Epidermal melanocyte (primary cell): ENCODE measurements around the gene HPS5.
"Not testable (repeated sequence)": the region's sequence is repeated elsewhere in the genome, so short reads cannot be mapped to it uniquely, and the experiment has no call there.

Experiments used
- DNase-seq: peaks from one replicate; pipeline ENCODE4 v3.0.0; 2011; ENCODE audit warnings: low spot score; ENCODE audit not compliant: insufficient read length

The HPS5 gene

GRCh38 chr11:18321969-18322711 lies at the start of gene HPS5, which contains the start of gene GTF2H1:
Gene HPS5, minus strand, starts transcription at chr11:18322140. Its CDS starts 4,282 bp downstream, at chr11:18317858.
Gene GTF2H1, plus strand, starts transcription at chr11:18322567. Its CDS starts 10,508 bp downstream, at chr11:18333075.
- DNase-seq, result peak; percentile 89

GRCh38 chr11:18371279-18371678 lies 49.3 kb upstream of the HPS5 start:
- DNase-seq, result no peak

- DNase-seq, result no peak
Observed at GRCh38 chr11:18369398-18369797, 47.5 kb upstream of the HPS5 start.

GRCh38 chr11:18368221-18368620 lies 46.3 kb upstream of the HPS5 start:
- no peak for DNase-seq

GRCh38 chr11:18367431-18367830 lies 45.5 kb upstream of the HPS5 start:
- DNase-seq, result no peak

GRCh38 chr11:18366286-18366685 lies 44.3 kb upstream of the HPS5 start:
- no peak for DNase-seq

GRCh38 chr11:18365741-18366140 lies 43.8 kb upstream of the HPS5 start:
- no peak for DNase-seq

GRCh38 chr11:18364495-18365073 lies 42.6 kb upstream of the HPS5 start:
- DNase-seq, result no peak

- no peak for DNase-seq
Observed at GRCh38 chr11:18361154-18361553, 39.2 kb upstream of the HPS5 start.

GRCh38 chr11:18358646-18359045 lies 36.7 kb upstream of the HPS5 start:
- DNase-seq, result no peak

GRCh38 chr11:18352581-18352980 lies 30.6 kb upstream of the HPS5 start:
- no peak for DNase-seq

- no peak for DNase-seq
Observed at GRCh38 chr11:18347471-18348125, 25.7 kb upstream of the HPS5 start.

- no peak for DNase-seq
Observed at GRCh38 chr11:18332891-18333290, 11.0 kb upstream of the HPS5 start.

- no peak for DNase-seq
Observed at GRCh38 chr11:18332302-18332701, 10.4 kb upstream of the HPS5 start.

GRCh38 chr11:18330921-18331320 lies 9.0 kb upstream of the HPS5 start:
- DNase-seq, result no peak

GRCh38 chr11:18329196-18329870 lies 7.4 kb upstream of the HPS5 start:
- DNase-seq, result no peak

GRCh38 chr11:18324381-18324780 lies 2.4 kb upstream of the HPS5 start:
- no peak for DNase-seq

GRCh38 chr11:18323881-18324280 lies 1.9 kb upstream of the HPS5 start:
- not testable (repeated sequence) for DNase-seq

- no peak for DNase-seq
Observed at GRCh38 chr11:18322818-18323570, 1.1 kb upstream of the HPS5 start.

GRCh38 chr11:18321578-18321968 lies 367 bp downstream of the HPS5 start:
- no peak for DNase-seq

GRCh38 chr11:18320617-18321016 lies 1.3 kb downstream of the HPS5 start:
- DNase-seq, result no peak
